OCI-LY1 (cell line): Measurements from ENCODE around the gene SLC7A8.

Experiments
- H2AFZ ChIP-seq: fragments of 200-600 bp; sonication (generic), shearing (Covaris generic); 2 replicates; pipeline ENCODE4 v1.6.0; 2014; ENCODE audit warnings: antibody characterized with exemption, mild to moderate bottlenecking, low read length
- H3F3A ChIP-seq: fragments of 200-600 bp; sonication (generic), shearing (Covaris generic); 2 replicates; pipeline ENCODE4 v1.6.0; 2014; ENCODE audit warnings: mild to moderate bottlenecking, antibody characterized with exemption, low read length, moderate library complexity; ENCODE audit not compliant: insufficient read depth
- H3K27ac ChIP-seq: fragments of 200-600 bp; sonication (generic); 2 replicates; pipeline ENCODE4 v1.5.1; 2014; ENCODE audit warnings: low read length, mixed run types, mild to moderate bottlenecking, low read depth; ENCODE audit not compliant: poor library complexity, severe bottlenecking
- H3K27me3 ChIP-seq: fragments of 200-600 bp; sonication (generic); 2 replicates; pipeline ENCODE4 v1.6.0; 2014; ENCODE audit warnings: antibody characterized with exemption, mild to moderate bottlenecking, low read length, moderate library complexity; ENCODE audit not compliant: insufficient read depth
- H3K36me3 ChIP-seq: fragments of 200-600 bp; sonication (generic); 2 replicates; pipeline ENCODE4 v1.6.1; 2014; ENCODE audit warnings: mild to moderate bottlenecking, antibody characterized with exemption, low read length, moderate library complexity, mixed read lengths; ENCODE audit not compliant: insufficient read depth
- H3K4me1 ChIP-seq: fragments of 200-600 bp; sonication (generic); 2 replicates; pipeline ENCODE4 v1.5.1; 2014; ENCODE audit warnings: mild to moderate bottlenecking, low read length, moderate library complexity; ENCODE audit not compliant: insufficient read depth, severe bottlenecking
- H3K4me2 ChIP-seq: fragments of 200-600 bp; sonication (generic), shearing (Covaris generic); 2 replicates; pipeline ENCODE4 v1.6.1; 2014; ENCODE audit warnings: low read length
- H3K4me3 ChIP-seq: fragments of 200-600 bp; sonication (generic); 2 replicates; pipeline ENCODE4 v1.5.1; 2014; ENCODE audit warnings: low read length, low read depth, mild to moderate bottlenecking, mixed read lengths; ENCODE audit not compliant: poor library complexity, severe bottlenecking
- H3K79me2 ChIP-seq: fragments of 200-600 bp; shearing (Covaris generic); 2 replicates; pipeline ENCODE4 v1.6.1; 2016; ENCODE audit warnings: mixed run types, low read length, mixed read lengths; ENCODE audit not compliant: insufficient read depth
- H3K9ac ChIP-seq: fragments of 200-600 bp; sonication (generic), shearing (Covaris generic); 2 replicates; pipeline ENCODE4 v1.6.1; 2014; ENCODE audit warnings: mild to moderate bottlenecking, low read length, mixed read lengths
- H3K9me2 ChIP-seq: fragments of 200-600 bp; sonication (generic), shearing (Covaris generic); 2 replicates; pipeline ENCODE4 v1.6.1; 2014; ENCODE audit warnings: low read depth, mild to moderate bottlenecking, low read length, mixed read lengths
- H3K9me3 ChIP-seq: fragments of 200-600 bp; shearing (Covaris generic); 2 replicates; pipeline ENCODE4 v1.6.1; 2014; ENCODE audit warnings: low read length, mixed read lengths
- H4K20me1 ChIP-seq: fragments of 200-600 bp; sonication (generic), shearing (Covaris generic); 2 replicates; pipeline ENCODE4 v1.6.0; 2016; ENCODE audit warnings: mild to moderate bottlenecking, low read length; ENCODE audit not compliant: insufficient read depth
- CTCF ChIP-seq: fragments of 200-600 bp; sonication (generic), shearing (Covaris generic); IDR thresholded peaks from 2 replicates; pipeline ENCODE4 v1.5.1; 2017; ENCODE audit warnings: mild to moderate bottlenecking, antibody characterized with exemption, low read length, moderate library complexity, mixed read lengths
- EZH2 ChIP-seq: fragments of 200-600 bp; sonication (generic), shearing (Covaris generic); IDR thresholded peaks from 2 replicates; pipeline ENCODE4 v1.8.0; 2017; ENCODE audit warnings: borderline replicate concordance, mixed run types, mild to moderate bottlenecking, antibody characterized with exemption, low read length, moderate library complexity, mixed read lengths

Gene SLC7A8

GRCh38 chr14:23132970-23133369 lies 50.5 kb downstream of the SLC7A8 start:
- no peaks in the 10 kb centered on the region for H3K79me2 ChIP-seq
- H3K36me3 ChIP-seq: no peaks in the 10 kb centered on the region
- H2AFZ ChIP-seq: no peak overlapping the region
- no peaks in the 10 kb centered on the region for H4K20me1 ChIP-seq
- peaks cover 7% of the 10 kb centered on the region; the same call in 1 of the 2 replicates for H3K27me3 ChIP-seq
- H3K4me3 ChIP-seq: no peak overlapping the region
- H3K4me2 ChIP-seq: no peak overlapping the region
- no peaks in the 10 kb centered on the region for H3K9me2 ChIP-seq
- TF ChIP-seq EZH2 (no peak), CTCF (no peak)
- no peak overlapping the region for H3K27ac ChIP-seq
- H3K9ac ChIP-seq: no peak overlapping the region
- H3F3A ChIP-seq: no peaks in the 10 kb centered on the region
- H3K9me3 ChIP-seq: no peaks in the 10 kb centered on the region
- H3K4me1 ChIP-seq: no peaks in the 10 kb centered on the region

GRCh38 chr14:23131482-23131881 lies 52.0 kb downstream of the SLC7A8 start:
- TF ChIP-seq CTCF: no peak
- TF ChIP-seq EZH2: no peak
- Histone ChIP-seq H3K36me3 (no peaks in the 10 kb centered on the region), H3K27me3 (peaks cover under 1% of the 10 kb centered on the region; the same call in 1 of the 2 replicates), H3K4me3 (no peak overlapping the region), H3K27ac (no peak overlapping the region), H3F3A (no peaks in the 10 kb centered on the region), H3K79me2 (no peaks in the 10 kb centered on the region), H2AFZ (no peak overlapping the region), H4K20me1 (no peaks in the 10 kb centered on the region), H3K9ac (no peak overlapping the region), H3K4me1 (no peaks in the 10 kb centered on the region), H3K9me3 (no peaks in the 10 kb centered on the region), H3K4me2 (no peak overlapping the region), H3K9me2 (no peaks in the 10 kb centered on the region)

GRCh38 chr14:23130871-23131270 lies 52.6 kb downstream of the SLC7A8 start:
- Histone ChIP-seq H3K36me3 (no peaks in the 10 kb centered on the region), H3K4me3 (no peak overlapping the region), H3K9me3 (no peaks in the 10 kb centered on the region), H3K27me3 (no peaks in the 10 kb centered on the region; the same call in 1 of the 2 replicates), H3K9ac (no peak overlapping the region), H3K4me2 (no peak overlapping the region), H3K79me2 (no peaks in the 10 kb centered on the region), H3F3A (no peaks in the 10 kb centered on the region), H3K27ac (no peak overlapping the region), H4K20me1 (no peaks in the 10 kb centered on the region), H2AFZ (no peak overlapping the region), H3K9me2 (no peaks in the 10 kb centered on the region), H3K4me1 (no peaks in the 10 kb centered on the region)
- no peak for TF ChIP-seq EZH2
- no peak for TF ChIP-seq CTCF
